Stimulated activated naive B cell treated with anti-CD40 and anti-IgM and Interleukin-4, amounts not matched to agents 10 μg/mL and 1 μg/mL and 100 μg/mL, for 72 hours (primary cell): ENCODE results near the gene MRPS6.
A peak's percentile ranks its signal among the peaks of the same experiment; 100 is the strongest.

Experiments
- ATAC-seq, 2 donors: fragments of 150-1000 bp; cut with Tn5 transposase; replicated peaks; 2 replicates each; pipeline ENCODE4 v1.10.0; 2021; ENCODE audit warnings: moderate library complexity in 1 of 2
- DNase-seq: peaks from one replicate; pipeline ENCODE4 v3.0.0; 2021
- H3K27ac Mint-ChIP-seq: one replicate; pipeline ENCODE4 v1.8.0; 2022; ENCODE audit warnings: mild to moderate bottlenecking, mixed read lengths
- H3K27me3 Mint-ChIP-seq, 2 donors: one replicate each; pipeline ENCODE4 v1.8.0; 2022; ENCODE audit warnings: mixed read lengths in 2 of 2
- H3K36me3 Mint-ChIP-seq, 2 donors: one replicate each; pipeline ENCODE4 v1.8.0; 2022; ENCODE audit warnings: mixed read lengths in 2 of 2, mild to moderate bottlenecking in 1 of 2
- H3K4me1 Mint-ChIP-seq, 2 donors: one replicate each; pipeline ENCODE4 v1.8.0; 2022; ENCODE audit warnings: mixed read lengths in 2 of 2, mild to moderate bottlenecking in 1 of 2
- H3K4me3 Mint-ChIP-seq, 2 donors: one replicate each; pipeline ENCODE4 v1.8.0; 2022; ENCODE audit warnings: mild to moderate bottlenecking in 2 of 2, mixed read lengths in 2 of 2, moderate library complexity in 1 of 2
- H3K9me3 Mint-ChIP-seq, 2 donors: one replicate each; pipeline ENCODE4 v1.8.0; 2022; ENCODE audit warnings: mixed read lengths in 2 of 2, mild to moderate bottlenecking in 1 of 2

The MRPS6 gene

GRCh38 chr21:34046917-34047316 is 26.5 kb upstream of the MRPS6 start:
- peaks cover 0 to 4% of the 10 kb centered on the region in 2 donors for H3K9me3 Mint-ChIP-seq
- no peak overlapping the region for H3K27ac Mint-ChIP-seq
- H3K4me1 Mint-ChIP-seq: peaks cover 3 to 18% of the 10 kb centered on the region in 2 donors
- ATAC-seq (peak; percentile 69 to 79), DNase-seq (no peak)
- peak overlapping the region in 1 of 2 donors; percentile 17 for H3K4me3 Mint-ChIP-seq
- H3K36me3 Mint-ChIP-seq: no peaks in the 10 kb centered on the region
- H3K27me3 Mint-ChIP-seq: peaks cover 0 to 5% of the 10 kb centered on the region in 2 donors

GRCh38 chr21:34047835-34048234 is 25.5 kb upstream of the MRPS6 start:
- Mint-ChIP-seq H3K4me3 (no peak overlapping the region), H3K9me3 (peaks cover 0 to 4% of the 10 kb centered on the region in 2 donors), H3K27me3 (peaks cover 0 to 5% of the 10 kb centered on the region in 2 donors), H3K27ac (no peak overlapping the region), H3K36me3 (no peaks in the 10 kb centered on the region), H3K4me1 (peaks cover 3 to 12% of the 10 kb centered on the region in 2 donors)
- DNase-seq (no peak), ATAC-seq (no peak)

GRCh38 chr21:34052171-34052570 is 21.2 kb upstream of the MRPS6 start:
- H3K4me1 Mint-ChIP-seq: peaks cover 9 to 25% of the 10 kb centered on the region in 2 donors
- H3K36me3 Mint-ChIP-seq: no peaks in the 10 kb centered on the region
- H3K27me3 Mint-ChIP-seq: no peaks in the 10 kb centered on the region
- ATAC-seq (no peak), DNase-seq (no peak)
- H3K9me3 Mint-ChIP-seq: peaks cover 0 to 2% of the 10 kb centered on the region in 2 donors
- no peak overlapping the region for H3K4me3 Mint-ChIP-seq
- H3K27ac Mint-ChIP-seq: no peak overlapping the region

- no peak overlapping the region for H3K4me3 Mint-ChIP-seq
- no peak for DNase-seq
- no peaks in the 10 kb centered on the region for H3K27me3 Mint-ChIP-seq
- H3K27ac Mint-ChIP-seq: no peak overlapping the region
- H3K4me1 Mint-ChIP-seq: peaks cover 9 to 29% of the 10 kb centered on the region in 2 donors
- no peak for ATAC-seq
- H3K9me3 Mint-ChIP-seq: peaks cover 0 to 2% of the 10 kb centered on the region in 2 donors
- H3K36me3 Mint-ChIP-seq: no peaks in the 10 kb centered on the region
These were observed 19.1 kb upstream of the MRPS6 start for GRCh38 chr21:34054259-34054658.

- peak overlapping the region; percentile 73 for H3K27ac Mint-ChIP-seq
- DNase-seq: no peak
- peak overlapping the region in 1 of 2 donors; percentile 10 for H3K4me3 Mint-ChIP-seq
- peaks cover 0 to 2% of the 10 kb centered on the region in 2 donors for H3K9me3 Mint-ChIP-seq
- no peaks in the 10 kb centered on the region for H3K27me3 Mint-ChIP-seq
- peak; percentile 87 for ATAC-seq
- H3K4me1 Mint-ChIP-seq: peaks cover 9 to 29% of the 10 kb centered on the region in 2 donors
- no peaks in the 10 kb centered on the region for H3K36me3 Mint-ChIP-seq
These were observed 17.8 kb upstream of the MRPS6 start for GRCh38 chr21:34055615-34056014.

- Mint-ChIP-seq H3K27me3 (peaks cover 0 to 6% of the 10 kb centered on the region in 2 donors), H3K9me3 (peaks cover 3% of the 10 kb centered on the region in 2 donors), H3K36me3 (no peaks in the 10 kb centered on the region), H3K27ac (no peak overlapping the region), H3K4me1 (peaks cover 0 to 4% of the 10 kb centered on the region in 2 donors), H3K4me3 (no peak overlapping the region)
- DNase-seq (no peak), ATAC-seq (peak; percentile 53 to 55)
These were observed 11.4 kb upstream of the MRPS6 start for GRCh38 chr21:34061983-34062382.

- Mint-ChIP-seq H3K27me3 (peaks cover 0 to 6% of the 10 kb centered on the region in 2 donors), H3K36me3 (no peaks in the 10 kb centered on the region)
These were observed 8.4 kb upstream of the MRPS6 start for GRCh38 chr21:34065027-34065426.

GRCh38 chr21:34071683-34072082 is 1.7 kb upstream of the MRPS6 start:
- Mint-ChIP-seq H3K9me3 (no peaks in the 10 kb centered on the region), H3K36me3 (peaks cover 13 to 19% of the 10 kb centered on the region in 2 donors), H3K27me3 (no peaks in the 10 kb centered on the region), H3K4me3 (peak overlapping the region; percentile 85 to 88), H3K27ac (no peak overlapping the region), H3K4me1 (peaks cover 22 to 45% of the 10 kb centered on the region in 2 donors)
- DNase-seq (no peak), ATAC-seq (no peak)

More at GRCh38 chr21:34065027-34065426, 8.4 kb upstream of the MRPS6 start:
- H3K9me3 Mint-ChIP-seq: peaks cover 3% of the 10 kb centered on the region in 2 donors
- DNase-seq (no peak), ATAC-seq (no peak)
- peaks cover 5 to 7% of the 10 kb centered on the region in 2 donors for H3K4me1 Mint-ChIP-seq
- H3K4me3 Mint-ChIP-seq: no peak overlapping the region
- no peak overlapping the region for H3K27ac Mint-ChIP-seq

- Mint-ChIP-seq H3K4me1 (peaks cover 27 to 51% of the 10 kb centered on the region in 2 donors), H3K27me3 (no peaks in the 10 kb centered on the region), H3K27ac (peak overlapping the region; percentile 25), H3K36me3 (peaks cover 17 to 24% of the 10 kb centered on the region in 2 donors), H3K9me3 (no peaks in the 10 kb centered on the region), H3K4me3 (peak overlapping the region; percentile 85 to 88)
- DNase-seq (no peak), ATAC-seq (peak; percentile 7 to 17)
These were observed 990 bp upstream of the MRPS6 start for GRCh38 chr21:34072145-34073031.

- peak overlapping the region; percentile 90 for H3K27ac Mint-ChIP-seq
- ATAC-seq (peak; percentile 58 to 61), DNase-seq (peak; percentile 29)
- H3K9me3 Mint-ChIP-seq: no peaks in the 10 kb centered on the region
- no peaks in the 10 kb centered on the region for H3K27me3 Mint-ChIP-seq
- peaks cover 24 to 33% of the 10 kb centered on the region in 2 donors for H3K36me3 Mint-ChIP-seq
- peaks cover 34 to 64% of the 10 kb centered on the region in 2 donors for H3K4me1 Mint-ChIP-seq
- H3K4me3 Mint-ChIP-seq: peak overlapping the region; percentile 85 to 89
These were observed 438 bp downstream of the MRPS6 start for GRCh38 chr21:34073749-34074282.

GRCh38 chr21:34074283-34075090 is 1.1 kb downstream of the MRPS6 start:
- Mint-ChIP-seq H3K27me3 (no peaks in the 10 kb centered on the region), H3K4me3 (peak overlapping the region; percentile 85 to 89), H3K4me1 (peaks cover 35 to 69% of the 10 kb centered on the region in 2 donors), H3K36me3 (peaks cover 26 to 35% of the 10 kb centered on the region in 2 donors), H3K27ac (peak overlapping the region; percentile 90), H3K9me3 (no peaks in the 10 kb centered on the region)
- ATAC-seq: no peak
- DNase-seq: no peak

GRCh38 chr21:34075091-34075425 is 1.7 kb downstream of the MRPS6 start:
- H3K27me3 Mint-ChIP-seq: no peaks in the 10 kb centered on the region
- H3K4me3 Mint-ChIP-seq: peak overlapping the region; percentile 85 to 89
- H3K27ac Mint-ChIP-seq: no peak overlapping the region
- no peaks in the 10 kb centered on the region for H3K9me3 Mint-ChIP-seq
- H3K4me1 Mint-ChIP-seq: peaks cover 39 to 69% of the 10 kb centered on the region in 2 donors
- DNase-seq (no peak), ATAC-seq (no peak)
- peaks cover 32 to 41% of the 10 kb centered on the region in 2 donors for H3K36me3 Mint-ChIP-seq

GRCh38 chr21:34075760-34076660 is 2.6 kb downstream of the MRPS6 start:
- peaks cover 41 to 51% of the 10 kb centered on the region in 2 donors for H3K36me3 Mint-ChIP-seq
- peak overlapping the region; percentile 7 to 21 for H3K4me3 Mint-ChIP-seq
- ATAC-seq (no peak), DNase-seq (no peak)
- H3K27me3 Mint-ChIP-seq: no peaks in the 10 kb centered on the region
- no peaks in the 10 kb centered on the region for H3K9me3 Mint-ChIP-seq
- H3K27ac Mint-ChIP-seq: no peak overlapping the region
- H3K4me1 Mint-ChIP-seq: peaks cover 47 to 79% of the 10 kb centered on the region in 2 donors
